H1 (cell line): Measurements from ENCODE around the gene LTB4R. TPM values are rescaled to one million over a fixed set of nuclear protein-coding genes. Genes with fewer than 3 reads are reported as not detected.

Experiments used
- CTCF ChIA-PET: fragments of 300-600 bp; sonication (Branson Sonifier 250); formaldehyde crosslinking; loops from one replicate; lab custom pipeline; 2021; ENCODE audit not compliant: partially characterized antibody; lab: Charles Lee
- POLR2A ChIA-PET: fragments of 300-600 bp; sonication (Branson Sonifier 250); formaldehyde crosslinking; loops from one replicate; lab custom pipeline; 2021; ENCODE audit warnings: inconsistent platforms; ENCODE audit not compliant: partially characterized antibody; lab: Charles Lee
- DNase-seq, 2 experiments: peaks; one replicate each; pipeline versions ENCODE4 v3.0.0 to v3.0.0-alpha.2; 2010 to 2022; ENCODE audit warnings: low spot score in 2 of 2, low read depth in 1 of 2, mixed read lengths in 1 of 2
- FAIRE-seq: peaks from 2 replicates; lab custom pipeline; 2011; peaks lifted over from hg19 to GRCh38; lab: Jason Lieb, UNC
- H2AFZ ChIP-seq: 2 replicates; pipeline ENCODE4 v1.8.1; 2012; ENCODE audit warnings: low read length, inconsistent platforms
- H2AK5ac ChIP-seq: 2 replicates; pipeline ENCODE4 v1.6.1; 2013; ENCODE audit warnings: low read depth, low read length
- H2BK120ac ChIP-seq: replicated peaks from 2 replicates; pipeline ENCODE3; 2013; ENCODE audit warnings: low read depth, low read length, inconsistent platforms
- H2BK12ac ChIP-seq: 2 replicates; pipeline ENCODE4 v1.6.1; 2013; ENCODE audit warnings: low read depth, low read length
- H2BK15ac ChIP-seq: 2 replicates; pipeline ENCODE4 v1.6.1; 2013; ENCODE audit warnings: low read length
- H2BK20ac ChIP-seq: 2 replicates; pipeline ENCODE4 v1.6.1; 2013; ENCODE audit warnings: low read length
- H2BK5ac ChIP-seq: 2 replicates; pipeline ENCODE4 v1.6.1; 2013; ENCODE audit warnings: low read depth, low read length
- H3K14ac ChIP-seq: 2 replicates; pipeline ENCODE4 v1.6.1; 2013; ENCODE audit warnings: inconsistent platforms; ENCODE audit not compliant: insufficient read length
- H3K18ac ChIP-seq: 2 replicates; pipeline ENCODE4 v1.6.1; 2013; ENCODE audit warnings: low read length; ENCODE audit errors: extremely low read depth
- H3K23ac ChIP-seq: 2 replicates; pipeline ENCODE4 v1.6.1; 2013; ENCODE audit warnings: inconsistent platforms; ENCODE audit not compliant: insufficient read length
- H3K23me2 ChIP-seq: 2 replicates; pipeline ENCODE4 v1.6.1; 2013; ENCODE audit warnings: low read depth, low read length
- H3K27ac ChIP-seq: 2 replicates; pipeline ENCODE4 v1.6.1; 2011; ENCODE audit warnings: low read depth, low read length, inconsistent platforms
- H3K27me3 ChIP-seq, 4 experiments: replicated peaks in 1 of 4; 1 replicate in 1 of 4; 2 replicates in 3 of 4; pipeline versions ENCODE4 v1.6.1 to v1.8.1; 2011 to 2013; ENCODE audit warnings: low read length in 3 of 4, mild to moderate bottlenecking in 3 of 4, inconsistent platforms in 2 of 4, mixed read lengths in 2 of 4, moderate library complexity in 1 of 4; ENCODE audit not compliant: control insufficient read depth in 3 of 4, insufficient read depth in 3 of 4; ENCODE audit errors: extremely low read depth in 1 of 4
- H3K36me3 ChIP-seq, 4 experiments: 2 replicates each; pipeline versions ENCODE4 v1.6.1 to v1.8.1; 2011 to 2013; ENCODE audit warnings: mild to moderate bottlenecking in 4 of 4, low read length in 3 of 4, moderate library complexity in 2 of 4, control low read depth in 1 of 4, inconsistent platforms in 1 of 4; ENCODE audit not compliant: insufficient read depth in 4 of 4, control insufficient read depth in 2 of 4
- H3K4ac ChIP-seq: replicated peaks from 2 replicates; pipeline ENCODE3; 2013; ENCODE audit warnings: low read length, low read depth, mixed read lengths, inconsistent platforms; ENCODE audit not compliant: insufficient read length
- H3K4me1 ChIP-seq, 4 experiments: replicated peaks in 1 of 4; 1 replicate in 1 of 4; 2 replicates in 3 of 4; pipeline versions ENCODE4 v1.6.1 to v1.8.1; 2011 to 2013; ENCODE audit warnings: low read length in 3 of 4, inconsistent platforms in 2 of 4, mixed read lengths in 1 of 4; ENCODE audit not compliant: insufficient read depth in 4 of 4, control insufficient read depth in 3 of 4
- H3K4me2 ChIP-seq, 2 experiments: 2 replicates each; pipeline versions ENCODE4 v1.6.1 to v1.8.1; 2011 to 2013; ENCODE audit warnings: low read depth in 2 of 2, low read length in 2 of 2, control low read depth in 1 of 2, inconsistent platforms in 1 of 2, mild to moderate bottlenecking in 1 of 2; ENCODE audit not compliant: insufficient read depth in 1 of 2
- H3K4me3 ChIP-seq, 4 experiments: fragments of 200-600, 300-600 bp in 1 of 4; sonication (generic), shearing (Covaris generic), sonication (Bioruptor Twin) in 1 of 4; 2 replicates each; pipeline versions ENCODE4 v1.5.1 to v1.8.1; 2011 to 2016; ENCODE audit warnings: low read length in 4 of 4, low read depth in 3 of 4, control low read depth in 2 of 4, inconsistent platforms in 2 of 4, mild to moderate bottlenecking in 2 of 4, mixed read lengths in 1 of 4, moderate library complexity in 1 of 4; ENCODE audit not compliant: insufficient read depth in 2 of 4; ENCODE audit errors: extremely low read depth in 1 of 4
- H3K56ac ChIP-seq: replicated peaks from 2 replicates; pipeline ENCODE3; 2013; ENCODE audit warnings: low read depth, mild to moderate bottlenecking, mixed read lengths, low read length, inconsistent platforms; ENCODE audit not compliant: insufficient read length
- H3K79me1 ChIP-seq: 2 replicates; pipeline ENCODE4 v1.6.1; 2013; ENCODE audit warnings: low read depth, low read length, control low read depth
- H3K79me2 ChIP-seq, 2 experiments: 2 replicates each; pipeline versions ENCODE4 v1.6.1 to v1.8.1; 2012 to 2013; ENCODE audit warnings: low read length in 2 of 2, mild to moderate bottlenecking in 2 of 2, inconsistent platforms in 1 of 2; ENCODE audit not compliant: insufficient read depth in 2 of 2, control insufficient read depth in 1 of 2
- H3K9ac ChIP-seq, 4 experiments: replicated peaks in 1 of 4; 1 replicate in 1 of 4; 2 replicates in 3 of 4; pipeline versions ENCODE4 v1.6.1 to v1.8.1; 2011 to 2013; ENCODE audit warnings: low read depth in 3 of 4, low read length in 3 of 4, control low read depth in 2 of 4, mild to moderate bottlenecking in 2 of 4, moderate library complexity in 2 of 4, inconsistent platforms in 1 of 4; ENCODE audit errors: extremely low read depth in 1 of 4
- H3K9me3 ChIP-seq, 2 experiments: 2 replicates each; pipeline versions ENCODE4 v1.6.1 to v1.8.1; 2012 to 2013; ENCODE audit warnings: mild to moderate bottlenecking in 2 of 2, moderate library complexity in 2 of 2, control low read depth in 1 of 2, inconsistent platforms in 1 of 2, low read depth in 1 of 2, low read length in 1 of 2, mixed read lengths in 1 of 2; ENCODE audit not compliant: insufficient read depth in 2 of 2
- H4K20me1 ChIP-seq, 2 experiments: replicated peaks in 1 of 2; 2 replicates each; pipeline versions ENCODE3 to v1.8.1; 2011 to 2013; ENCODE audit warnings: inconsistent platforms in 2 of 2, low read length in 2 of 2, mild to moderate bottlenecking in 1 of 2; ENCODE audit not compliant: insufficient read depth in 2 of 2, control insufficient read depth in 1 of 2
- H4K5ac ChIP-seq: 2 replicates; pipeline ENCODE4 v1.6.1; 2013; ENCODE audit warnings: low read length, low read depth, mixed read lengths, inconsistent platforms; ENCODE audit not compliant: insufficient read length
- H4K8ac ChIP-seq: 2 replicates; pipeline ENCODE4 v1.8.0; 2013; ENCODE audit warnings: mild to moderate bottlenecking, moderate library complexity, low read length, inconsistent platforms; ENCODE audit not compliant: insufficient read depth; ENCODE audit errors: extremely low read depth
- H4K91ac ChIP-seq: replicated peaks from 2 replicates; pipeline ENCODE3; 2013; ENCODE audit warnings: low read length, mixed read lengths, inconsistent platforms; ENCODE audit not compliant: insufficient read length
- CHD1 ChIP-seq: IDR thresholded peaks from 2 replicates; pipeline ENCODE4 v1.6.1; 2012; ENCODE audit warnings: low read depth, low read length, improper control_type of control experiment
- NRF1 ChIP-seq: IDR thresholded peaks from 2 replicates; pipeline ENCODE4 v1.6.1; 2011; ENCODE audit warnings: mild to moderate bottlenecking, low read depth, low read length, improper control_type of control experiment
- POLR2AphosphoS5 ChIP-seq: IDR thresholded peaks from 2 replicates; pipeline ENCODE4 v1.6.1; 2011; ENCODE audit warnings: low read depth, low read length
- POU5F1 ChIP-seq: IDR thresholded peaks from 2 replicates; pipeline ENCODE4 v1.6.1; 2011; ENCODE audit warnings: low read depth, mild to moderate bottlenecking, low read length, moderate library complexity
- RAD21 ChIP-seq, 2 experiments: IDR thresholded peaks in 1 of 2; conservative IDR thresholded peaks in 1 of 2; 2 replicates each; pipeline ENCODE4 v1.6.1; 2011; ENCODE audit warnings: low read depth in 2 of 2, low read length in 2 of 2, improper control_type of control experiment in 1 of 2, inconsistent platforms in 1 of 2, mild to moderate bottlenecking in 1 of 2, moderate library complexity in 1 of 2
- RFX5 ChIP-seq: IDR thresholded peaks from 2 replicates; pipeline ENCODE4 v1.6.1; 2011; ENCODE audit warnings: low read depth, low read length, improper control_type of control experiment, borderline replicate concordance
- SIX5 ChIP-seq: IDR thresholded peaks from 2 replicates; pipeline ENCODE4 v1.6.1; 2011; ENCODE audit warnings: mild to moderate bottlenecking, low read depth, low read length
- TCF12 ChIP-seq: IDR thresholded peaks from 2 replicates; pipeline ENCODE4 v1.6.1; 2011; ENCODE audit warnings: low read depth, mild to moderate bottlenecking, low read length
- TEAD4 ChIP-seq: IDR thresholded peaks from 2 replicates; pipeline ENCODE4 v1.6.1; 2012; ENCODE audit warnings: low read depth, low read length, inconsistent platforms, mixed read lengths
- ZNF274 ChIP-seq: IDR thresholded peaks from 2 replicates; pipeline ENCODE4 v1.7.0; 2012; ENCODE audit warnings: low read length, borderline replicate concordance; ENCODE audit errors: extremely low read depth
- WGBS, 2 experiments: shearing (Covaris generic) in 1 of 2; methylation state at CpG; one replicate each; pipeline versions ENCODE4 v1.1.6 to v1.1.7; 2013 to 2015; ENCODE audit warnings: low lambda C conversion rate in 2 of 2, mixed read lengths in 2 of 2, inconsistent platforms in 1 of 2, low coverage in 1 of 2, missing lambda C conversion rate in 1 of 2; ENCODE audit not compliant: insufficient replicate concordance in 2 of 2, insufficient coverage in 1 of 2, insufficient read length in 1 of 2; ENCODE audit errors: extremely low coverage in 1 of 2, missing lambda C conversion rate in 1 of 2; 5-methylcytosine and 5-hydroxymethylcytosine counted together
- polyA plus RNA-seq, 7 experiments: library from polyadenylated mRNA; depleted of rRNA in 3 of 7; stranded (reverse) in 5 of 7; unstranded in 2 of 7; fragments of >200 nt in 5 of 7; fragments of 200-250 nt in 2 of 7; gene quantifications; 1 replicate in 5 of 7; 2 replicates in 1 of 7; 4 replicates in 1 of 7; pipeline versions ENCODE4 v1.2.1 to v1.2.3, GENCODE V29; 2011 to 2013; ENCODE audit warnings: missing spikeins in 2 of 7, mixed read lengths in 2 of 7
- total RNA-seq: library from RNA; stranded (reverse); fragmentation: NEBNext Ultra II Directional; extraction: Animal tissue kit (Norgen Biotek cat#: 25700); gene quantifications from 2 replicates; pipeline ENCODE4 v1.2.1, GENCODE V29; 2021
- TF ChIP-seq, protein P1 (sequence below): IDR thresholded peaks from 2 replicates; pipeline ENCODE4 v1.6.1; 2011; ENCODE audit warnings: low read depth, mild to moderate bottlenecking, low read length; ENCODE audit not compliant: insufficient read depth

LTB4R gene
- total and polyA plus RNA-seq, 2 of the 8 experiments (the other 6 are each of a cell fraction or from before 2014, with no cell fraction given): 4.1 to 6.7 TPM

DNA sequence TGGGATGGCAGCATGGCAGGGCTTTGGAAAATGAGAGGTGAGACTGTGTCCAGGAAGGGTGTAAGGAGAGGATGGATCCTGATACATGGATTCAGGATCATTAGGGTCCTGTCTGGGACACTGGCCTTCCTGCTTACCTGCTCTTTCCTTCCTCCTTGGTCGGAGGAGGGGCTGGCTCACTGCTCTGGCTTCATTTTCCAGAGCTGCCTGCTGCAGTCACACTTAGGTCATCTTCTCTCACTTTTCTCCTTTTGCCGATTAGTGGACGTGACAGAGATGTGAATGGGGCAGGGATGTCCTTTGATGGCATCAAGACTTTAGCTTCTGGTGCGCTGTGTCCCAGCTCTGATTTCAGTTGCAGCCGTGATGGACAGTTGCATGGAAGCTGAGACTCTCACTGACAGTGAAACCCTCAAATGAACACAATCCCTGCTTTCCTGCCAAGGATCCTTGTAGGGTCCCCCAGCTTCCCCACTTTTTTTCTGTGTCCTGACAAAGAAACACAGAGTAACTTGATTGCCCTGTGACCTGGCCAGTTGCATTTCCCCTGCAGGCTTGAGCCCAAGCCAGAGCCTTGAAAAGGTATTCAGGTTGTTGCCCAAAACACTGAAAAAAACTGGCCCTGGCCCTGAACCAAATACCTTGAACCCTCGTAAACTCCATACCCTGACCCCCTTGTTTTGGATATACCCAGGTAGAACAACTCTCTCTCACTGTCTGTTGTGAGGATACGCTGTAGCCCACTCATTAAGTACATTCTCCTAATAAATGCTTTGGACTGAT is 2.8 kb upstream of the LTB4R start:
- no peak overlapping the region for H3K4me2 ChIP-seq
- FAIRE-seq: no peak
- CTCF ChIA-PET: interaction anchor here (0.6 to 15.8 kb wide), 43 partner anchors 9 to 819 kb away, joined by 3 to 173 read pairs (median 5); partner anchors contain the start of genes ADCY4, CBLN3, CHMP4A and DHRS1

More for the DNA sequence above, 2.8 kb upstream of the LTB4R start:
- H2BK5ac ChIP-seq: no peak overlapping the region
- H3K4ac ChIP-seq: no peak overlapping the region
- H2BK12ac ChIP-seq: no peak overlapping the region
- H3K23me2 ChIP-seq: peaks cover 1% of the 10 kb centered on the region; the same call in 1 of the 2 replicates
- TF ChIP-seq SIX5 (no peak), CHD1 (no peak), NRF1 (no peak), RFX5 (no peak), TEAD4 (no peak), ZNF274 (no peak), POLR2AphosphoS5 (no peak), TCF12 (no peak), RAD21 (IDR thresholded peaks at IDR 0.05 in 1 of 2, conservative IDR thresholded peaks at IDR 0.05 in 1 of 2; ENCODE audit: low read depth in 2 of 2, low read length in 2 of 2) (no peak), POU5F1 (no peak)
- TF ChIP-seq, protein P1, sequence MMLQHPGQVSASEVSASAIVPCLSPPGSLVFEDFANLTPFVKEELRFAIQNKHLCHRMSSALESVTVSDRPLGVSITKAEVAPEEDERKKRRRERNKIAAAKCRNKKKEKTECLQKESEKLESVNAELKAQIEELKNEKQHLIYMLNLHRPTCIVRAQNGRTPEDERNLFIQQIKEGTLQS: no peak
- no peak overlapping the region for H3K23ac ChIP-seq
- H3K36me3 ChIP-seq: peaks cover 18 to 32% (median 23%) of the 10 kb centered on the region in 4 experiments
- no peaks in the 10 kb centered on the region for H3K27me3 ChIP-seq
- no peak overlapping the region for H4K5ac ChIP-seq
- no peak overlapping the region for H3K4me3 ChIP-seq
- H3K27ac ChIP-seq: no peak overlapping the region
- no peak overlapping the region for H3K14ac ChIP-seq
- no peaks in the 10 kb centered on the region for H3K9me3 ChIP-seq
- DNase-seq: no peak
- no peak overlapping the region for H4K91ac ChIP-seq
- no peaks in the 10 kb centered on the region for H3K4me1 ChIP-seq
- H3K9ac ChIP-seq: no peak overlapping the region
- no peak overlapping the region for H2BK20ac ChIP-seq
- H4K8ac ChIP-seq: no peak overlapping the region
- H3K79me2 ChIP-seq: no peaks in the 10 kb centered on the region
- H2BK120ac ChIP-seq: no peak overlapping the region
- H3K56ac ChIP-seq: no peak overlapping the region
- H2AFZ ChIP-seq: no peak overlapping the region
- H3K18ac ChIP-seq: no peak overlapping the region
- WGBS, 2 experiments: 92% methylated on average over 7 of the region's 7 CpGs; no CpG with 5 or more reads in 1 of the 2 experiments
- H2BK15ac ChIP-seq: no peak overlapping the region
- peaks cover 2 to 6% of the 10 kb centered on the region in 2 experiments for H4K20me1 ChIP-seq
- no peak overlapping the region for H2AK5ac ChIP-seq
- POLR2A ChIA-PET: interaction anchor here (0.8 to 3.0 kb wide), 16 partner anchors 10 to 223 kb away, joined by 3 to 18 read pairs (median 4); partner anchors contain the start of genes ADCY4, DHRS1, MDP1 and NOP9
- no peaks in the 10 kb centered on the region for H3K79me1 ChIP-seq
